DND-41 (cell line): ENCODE data around the gene ZNF780B.

Experiments
- EZH2 ChIP-seq: IDR thresholded peaks from 3 replicates; pipeline ENCODE4 v1.6.1; 2012; ENCODE audit warnings: borderline replicate concordance, low read depth, mild to moderate bottlenecking, moderate library complexity, low read length, inconsistent platforms; ENCODE audit not compliant: severe bottlenecking
- TF ChIP-seq, protein P1 (sequence below): IDR thresholded peaks from 2 replicates; pipeline ENCODE4 v1.5.1; 2012; ENCODE audit warnings: borderline replicate concordance, low read length, moderate library complexity, mild to moderate bottlenecking; ENCODE audit not compliant: poor library complexity, severe bottlenecking; ENCODE audit errors: extremely low read depth

DNA sequence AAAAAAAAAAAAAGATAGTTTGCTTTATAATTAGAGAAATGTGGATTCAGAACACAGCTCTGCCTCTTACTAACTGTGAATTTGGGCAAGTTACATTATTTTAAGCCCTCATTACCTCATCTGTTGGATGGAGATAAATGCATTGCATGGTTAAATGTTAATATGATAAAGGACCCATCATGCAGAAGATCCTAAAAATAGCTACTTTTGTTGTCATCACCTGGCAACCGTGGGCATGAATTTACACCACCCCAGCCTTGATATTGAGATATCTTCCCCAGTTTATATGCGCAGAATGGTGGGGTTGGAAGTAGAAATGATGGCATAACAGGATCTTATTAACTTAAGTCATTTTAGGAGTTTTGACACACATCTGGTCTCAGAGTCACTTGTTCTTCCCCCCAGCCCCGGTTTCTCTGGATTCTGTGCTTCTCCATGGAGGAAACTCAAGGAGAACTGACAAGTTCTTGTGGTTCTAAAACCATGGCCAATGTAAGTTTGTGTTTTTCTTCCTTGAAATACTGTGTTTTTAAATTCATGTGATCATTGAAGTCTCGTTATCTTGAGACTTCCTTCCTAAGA is 50.2 kb downstream of the ZNF780B start:
- TF ChIP-seq, protein P1, sequence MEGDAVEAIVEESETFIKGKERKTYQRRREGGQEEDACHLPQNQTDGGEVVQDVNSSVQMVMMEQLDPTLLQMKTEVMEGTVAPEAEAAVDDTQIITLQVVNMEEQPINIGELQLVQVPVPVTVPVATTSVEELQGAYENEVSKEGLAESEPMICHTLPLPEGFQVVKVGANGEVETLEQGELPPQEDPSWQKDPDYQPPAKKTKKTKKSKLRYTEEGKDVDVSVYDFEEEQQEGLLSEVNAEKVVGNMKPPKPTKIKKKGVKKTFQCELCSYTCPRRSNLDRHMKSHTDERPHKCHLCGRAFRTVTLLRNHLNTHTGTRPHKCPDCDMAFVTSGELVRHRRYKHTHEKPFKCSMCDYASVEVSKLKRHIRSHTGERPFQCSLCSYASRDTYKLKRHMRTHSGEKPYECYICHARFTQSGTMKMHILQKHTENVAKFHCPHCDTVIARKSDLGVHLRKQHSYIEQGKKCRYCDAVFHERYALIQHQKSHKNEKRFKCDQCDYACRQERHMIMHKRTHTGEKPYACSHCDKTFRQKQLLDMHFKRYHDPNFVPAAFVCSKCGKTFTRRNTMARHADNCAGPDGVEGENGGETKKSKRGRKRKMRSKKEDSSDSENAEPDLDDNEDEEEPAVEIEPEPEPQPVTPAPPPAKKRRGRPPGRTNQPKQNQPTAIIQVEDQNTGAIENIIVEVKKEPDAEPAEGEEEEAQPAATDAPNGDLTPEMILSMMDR = no peak
- no peak for TF ChIP-seq EZH2
